GM18526 (cell line): ENCODE results near the gene SPIN3.

Experiments
- POLR2A ChIP-seq: IDR thresholded peaks from 3 replicates; pipeline ENCODE4 v1.6.1; 2011; ENCODE audit not compliant: insufficient read length; ENCODE audit errors: extremely low read depth

The SPIN3 gene

GRCh38 chrX:56995271-56995994, at the start of gene SPIN3:
Gene SPIN3 (minus strand): TSS chrX:56995541. CDS start chrX:56994947, 594 bp downstream.
- peak; percentile 71 for TF ChIP-seq POLR2A

GRCh38 chrX:57044245-57044644, 48.9 kb upstream of the SPIN3 start:
- TF ChIP-seq POLR2A: no peak

GRCh38 chrX:56994375-56995270, 718 bp downstream of the SPIN3 start:
- TF ChIP-seq POLR2A: no peak

GRCh38 chrX:56987741-56988140, 7.6 kb downstream of the SPIN3 start:
- TF ChIP-seq POLR2A: no peak

- TF ChIP-seq POLR2A: no peak
These were observed 9.2 kb downstream of the SPIN3 start for GRCh38 chrX:56986138-56986537.

- no peak for TF ChIP-seq POLR2A
These were observed 17.2 kb downstream of the SPIN3 start for GRCh38 chrX:56978172-56978571.

GRCh38 chrX:56975611-56976010, 19.7 kb downstream of the SPIN3 start:
- no peak for TF ChIP-seq POLR2A

- TF ChIP-seq POLR2A: no peak
These were observed 20.9 kb downstream of the SPIN3 start for GRCh38 chrX:56974408-56974807.

- TF ChIP-seq POLR2A: no peak
These were observed 25.8 kb downstream of the SPIN3 start for GRCh38 chrX:56969559-56969958.

GRCh38 chrX:56968980-56969379, 26.4 kb downstream of the SPIN3 start:
- TF ChIP-seq POLR2A: no peak

GRCh38 chrX:56963377-56963776, 32.0 kb downstream of the SPIN3 start:
- TF ChIP-seq POLR2A: no peak

- no peak for TF ChIP-seq POLR2A
These were observed 47.6 kb downstream of the SPIN3 start for GRCh38 chrX:56947699-56948098.

GRCh38 chrX:56943264-56943663, 52.1 kb downstream of the SPIN3 start:
- no peak for TF ChIP-seq POLR2A
